Cerebellar nuclear complex (tissue), 1 donor: ENCODE results near the gene SLC16A5.

Experiments
- DNase-seq, 2 experiments: peaks; one replicate each; lab custom pipeline; 2025; lab: John Stamatoyannopoulos, UW

Gene SLC16A5

GRCh38 chr17:75086496-75087181, 1.1 kb upstream of the SLC16A5 start:
- no peak for DNase-seq

DNA sequence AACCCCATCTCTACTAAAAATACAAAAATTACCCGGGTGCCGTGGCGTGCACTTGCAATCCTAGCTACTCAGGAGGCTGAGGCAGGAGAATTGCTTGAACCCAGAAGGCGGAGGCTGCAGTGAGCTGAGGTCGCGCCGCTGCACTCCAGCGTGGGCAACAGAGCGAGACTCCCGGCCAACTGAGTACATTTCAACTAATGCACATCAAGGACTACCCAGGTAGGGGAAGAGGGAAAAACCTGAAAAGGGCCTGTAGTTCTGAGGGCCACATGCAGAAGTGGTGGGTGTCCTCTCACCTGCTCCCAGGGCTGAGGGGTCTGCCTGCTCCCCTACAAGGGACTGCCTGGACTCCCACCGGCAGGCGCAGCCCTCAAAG, 584 bp upstream of the SLC16A5 start:
- no peak for DNase-seq

DNA sequence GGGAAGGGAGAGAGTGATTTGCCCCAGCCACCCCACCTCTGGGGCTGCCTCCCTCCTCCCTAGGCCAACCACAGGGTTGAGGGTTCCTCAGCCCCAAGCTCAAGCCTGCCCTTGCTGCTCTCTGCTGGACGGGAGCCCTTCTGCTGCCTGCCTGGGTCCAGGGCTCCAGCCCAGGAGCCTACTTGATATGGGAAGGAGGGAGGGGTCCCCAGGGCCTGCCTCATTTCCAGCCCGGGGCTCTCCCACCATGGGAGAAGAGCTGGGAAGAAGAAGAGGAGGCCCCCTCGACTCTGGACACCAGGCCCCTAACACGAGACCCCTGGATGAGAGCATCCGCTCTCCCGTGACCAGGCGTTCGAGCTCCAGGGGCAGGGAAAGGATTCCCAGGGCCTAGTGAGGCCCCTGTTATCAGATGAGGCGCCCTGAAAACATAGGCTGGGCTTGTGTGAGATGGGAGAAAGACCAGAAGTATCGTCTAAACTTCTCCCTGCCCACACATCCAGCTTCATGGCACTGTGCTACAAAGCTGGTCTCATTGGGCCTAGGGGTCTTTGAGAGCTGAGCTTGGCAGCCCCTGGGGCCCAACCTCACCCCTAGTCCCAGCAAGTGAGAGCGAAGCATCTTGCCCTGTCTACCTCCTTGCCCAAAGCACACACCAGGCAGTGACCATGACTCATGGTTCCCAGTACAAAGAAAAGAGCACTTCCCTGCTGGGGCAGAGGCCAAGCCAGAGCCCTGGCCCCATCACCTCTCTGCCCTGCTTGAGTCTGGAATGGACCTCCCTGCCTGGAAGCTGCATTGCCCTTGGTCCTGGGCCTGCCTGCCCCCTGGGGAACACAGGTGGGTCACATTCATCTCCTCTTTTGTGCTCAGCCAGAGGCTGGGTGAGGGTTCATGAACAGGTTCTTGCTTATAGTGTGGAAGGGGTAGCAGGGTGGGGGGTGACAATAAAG, 987 bp downstream of the SLC16A5 start:
- no peak for DNase-seq

DNA sequence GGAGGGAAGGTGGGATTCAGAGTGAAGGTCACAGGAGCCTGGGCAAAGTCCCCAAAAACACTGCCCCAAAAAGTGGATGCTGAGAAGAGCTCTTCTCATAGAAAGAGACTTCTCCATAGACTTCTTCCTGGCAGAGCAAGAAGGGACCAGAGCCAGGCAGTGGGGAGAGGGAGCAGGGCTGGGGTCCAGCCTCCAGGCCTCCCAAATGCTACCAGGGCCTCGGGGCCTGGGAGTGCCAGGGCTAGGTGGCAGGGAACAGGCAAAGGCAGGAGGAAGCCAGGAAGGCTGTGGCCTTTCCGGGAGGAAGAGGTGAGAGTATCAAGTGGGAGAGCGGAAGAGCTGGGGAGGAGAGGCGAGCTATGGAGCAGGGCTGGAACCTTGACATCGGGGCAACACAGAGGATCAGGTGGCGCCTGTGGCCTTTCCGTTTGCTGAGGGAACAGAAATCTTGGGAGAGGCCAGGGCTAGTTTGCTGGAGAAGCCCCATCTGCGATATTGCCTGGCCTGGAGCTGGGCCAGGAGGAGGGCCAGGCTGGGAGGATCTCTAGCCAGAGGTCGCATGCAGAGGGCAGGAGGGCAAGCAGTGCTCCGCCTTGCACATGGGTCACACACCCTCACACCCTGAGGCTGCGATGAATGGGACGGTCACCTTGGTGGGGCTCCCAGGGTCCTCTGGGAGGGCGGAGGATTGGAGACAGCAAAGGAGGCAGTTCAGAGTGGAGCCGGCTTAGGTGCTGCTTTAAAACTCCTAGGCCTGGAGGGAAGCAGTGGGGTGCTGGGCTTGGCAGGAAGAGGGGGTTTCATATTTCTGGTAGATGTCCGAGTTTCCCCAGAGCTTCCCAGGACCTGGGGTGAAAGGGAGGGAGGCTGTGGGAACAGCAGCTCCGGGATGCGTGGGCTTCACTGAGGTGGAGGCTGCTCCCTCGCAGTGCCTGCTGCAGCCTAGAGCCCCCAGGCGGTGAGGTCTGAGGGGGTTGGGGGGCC, 3.4 kb downstream of the SLC16A5 start:
- DNase-seq, result no peak

DNA sequence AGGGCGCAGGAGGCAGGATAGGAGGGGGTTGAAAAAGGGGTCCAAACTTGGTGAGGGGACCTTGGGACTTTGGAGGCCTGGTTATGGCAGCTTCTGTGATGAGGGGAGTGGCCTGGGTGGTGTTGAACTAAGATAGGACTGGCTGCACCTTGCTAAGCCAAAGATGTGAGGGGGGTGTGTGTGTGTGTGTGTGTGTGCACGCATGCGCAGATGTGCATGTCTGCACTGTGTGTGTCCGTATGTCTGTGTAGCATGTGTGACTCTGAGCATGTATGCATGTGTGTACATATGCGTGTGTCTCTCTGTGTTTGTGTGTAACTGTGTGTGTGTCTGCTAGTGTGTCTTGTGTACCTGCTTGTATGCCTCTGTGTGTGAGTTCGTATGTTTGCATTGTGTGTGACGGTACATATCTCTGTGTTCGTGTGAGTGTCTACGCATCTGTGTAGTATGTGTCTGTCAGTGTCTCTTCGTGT, 4.1 kb downstream of the SLC16A5 start:
- no peak for DNase-seq

DNA sequence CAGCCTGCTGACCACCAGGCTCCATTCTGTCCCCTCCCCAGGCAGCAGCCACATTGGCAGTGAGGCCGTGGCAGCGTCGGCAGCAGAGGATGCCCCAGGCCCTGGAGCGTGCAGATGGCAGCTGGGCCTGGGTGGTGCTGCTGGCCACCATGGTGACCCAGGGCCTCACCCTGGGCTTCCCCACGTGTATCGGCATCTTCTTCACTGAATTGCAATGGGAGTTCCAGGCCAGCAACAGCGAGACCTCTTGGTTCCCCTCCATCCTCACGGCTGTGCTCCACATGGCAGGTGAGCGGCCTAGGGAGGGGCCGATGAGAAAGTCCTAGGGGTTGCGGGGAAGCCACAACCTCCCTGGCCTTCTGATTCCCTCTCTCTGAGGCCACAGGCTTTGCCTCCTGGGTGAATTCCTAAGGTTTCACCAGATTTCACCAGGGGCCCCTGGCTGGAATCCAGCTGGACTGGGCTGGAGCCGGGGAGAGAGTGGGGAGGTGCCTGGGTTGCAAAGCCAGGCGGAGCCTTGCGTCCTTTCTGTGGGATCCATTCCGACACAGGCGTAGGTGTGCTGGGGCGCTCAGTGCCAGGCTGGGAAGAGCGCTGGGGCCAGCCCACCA, 5.9 kb downstream of the SLC16A5 start:
- DNase-seq, result no peak

GRCh38 chr17:75094871-75095399, 7.2 kb downstream of the SLC16A5 start:
- no peak for DNase-seq

GRCh38 chr17:75096082-75096625, 8.4 kb downstream of the SLC16A5 start:
- DNase-seq, result no peak

DNA sequence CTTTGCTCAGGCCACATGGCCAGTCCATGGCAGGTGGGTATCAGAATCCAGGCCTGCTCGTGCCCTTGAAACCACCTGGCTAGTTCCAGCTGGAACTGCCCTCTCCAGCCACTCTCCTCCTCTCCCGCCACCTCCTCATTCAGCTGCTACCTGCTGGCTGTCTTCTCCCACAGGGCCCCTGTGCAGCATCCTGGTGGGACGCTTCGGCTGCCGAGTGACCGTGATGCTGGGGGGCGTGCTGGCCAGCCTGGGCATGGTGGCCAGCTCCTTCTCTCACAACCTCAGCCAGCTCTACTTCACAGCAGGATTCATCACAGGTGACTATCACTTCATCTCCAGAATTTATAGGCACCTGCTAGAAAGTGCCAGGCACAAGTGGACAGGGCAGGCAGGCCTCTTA, 10.1 kb downstream of the SLC16A5 start:
- no peak for DNase-seq

- no peak for DNase-seq
Measured at GRCh38 chr17:75098861-75099260, 11.1 kb downstream of the SLC16A5 start.

DNA sequence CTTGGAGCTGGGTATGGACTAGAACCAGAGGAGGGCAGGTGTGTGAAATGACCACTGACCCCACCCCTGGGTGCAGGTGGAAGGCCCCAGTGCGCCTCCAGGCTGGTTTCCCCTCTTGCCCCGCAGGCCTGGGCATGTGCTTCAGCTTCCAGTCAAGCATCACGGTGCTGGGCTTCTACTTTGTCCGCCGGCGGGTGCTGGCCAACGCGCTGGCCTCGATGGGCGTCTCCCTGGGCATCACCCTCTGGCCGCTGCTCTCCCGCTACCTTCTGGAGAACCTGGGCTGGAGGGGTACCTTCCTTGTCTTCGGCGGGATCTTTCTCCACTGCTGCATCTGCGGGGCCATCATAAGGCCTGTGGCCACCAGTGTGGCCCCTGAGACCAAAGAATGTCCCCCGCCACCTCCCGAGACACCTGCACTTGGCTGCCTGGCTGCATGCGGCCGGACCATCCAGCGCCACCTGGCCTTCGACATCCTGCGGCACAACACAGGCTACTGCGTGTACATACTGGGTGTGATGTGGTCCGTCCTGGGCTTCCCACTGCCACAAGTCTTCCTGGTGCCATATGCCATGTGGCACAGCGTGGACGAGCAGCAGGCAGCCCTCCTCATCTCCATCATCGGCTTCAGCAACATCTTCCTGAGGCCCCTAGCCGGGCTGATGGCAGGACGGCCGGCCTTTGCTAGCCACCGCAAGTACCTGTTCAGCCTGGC, 12.3 kb downstream of the SLC16A5 start:
- DNase-seq, result no peak

- DNase-seq, result no peak
Measured at GRCh38 chr17:75102385-75102821, 14.6 kb downstream of the SLC16A5 start.

- no peak for DNase-seq
Measured at GRCh38 chr17:75103601-75104554, 16.1 kb downstream of the SLC16A5 start.

- DNase-seq, result peak; percentile 73 to 76
Measured at GRCh38 chr17:75105126-75106080, 17.6 kb downstream of the SLC16A5 start.

DNA sequence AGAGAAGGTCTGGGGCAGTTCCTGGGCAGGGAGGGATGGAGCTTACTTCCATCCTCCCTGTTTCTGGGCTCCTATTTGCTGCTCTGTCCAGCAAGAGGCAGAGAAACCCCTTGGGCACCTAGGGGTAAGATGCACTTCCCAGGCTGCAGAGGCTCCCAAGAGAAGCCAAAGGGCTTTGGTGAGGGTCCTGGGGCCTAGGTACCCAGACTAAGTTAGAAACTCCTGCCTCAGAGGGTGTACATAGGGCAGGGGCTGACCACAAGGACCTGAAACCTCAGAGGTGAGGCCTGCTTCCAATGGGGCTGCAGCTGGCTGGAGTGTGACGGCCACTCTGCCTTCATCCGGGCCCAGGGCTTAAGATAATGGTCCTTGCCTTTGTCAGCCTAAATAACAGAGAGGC, 20.4 kb downstream of the SLC16A5 start:
- no peak for DNase-seq

- DNase-seq, result no peak
Measured at GRCh38 chr17:75109046-75109406, 21.3 kb downstream of the SLC16A5 start.

- peak in 1 of 2 experiments; percentile 56 for DNase-seq
Measured at GRCh38 chr17:75109407-75110233, 21.9 kb downstream of the SLC16A5 start, which contains the start of gene ARMC7. Gene ARMC7 (plus strand): TSS chr17:75109969. CDS start chr17:75110289, 320 bp downstream.
